ENCODE measurements around the gene ECM1.

Gene ECM1

DNA sequence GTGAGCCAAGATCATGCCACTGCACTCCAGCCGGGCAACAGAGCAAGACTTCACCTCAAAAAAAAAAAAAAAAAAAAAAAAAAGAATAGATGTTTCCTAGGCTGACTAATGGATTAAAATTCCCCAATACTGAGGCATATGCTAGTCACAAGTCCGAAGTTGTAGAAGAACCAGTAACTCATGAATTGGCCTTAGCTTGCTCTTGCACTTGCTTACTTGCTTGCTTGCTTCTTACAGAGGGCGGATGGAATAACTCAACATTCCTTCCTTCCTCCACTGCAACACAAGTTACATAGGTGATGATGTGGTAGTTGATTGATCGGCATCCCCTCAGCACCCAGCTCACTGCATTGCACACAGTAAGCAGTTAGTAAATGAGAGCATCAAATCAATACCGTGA, 23.5 kb upstream of the ECM1 start:
- Histone ChIP-seq H3K4me2 (no peak overlapping the region), H3K9ac (no peak overlapping the region), H3K79me2 (ENCODE audit: insufficient read depth, low read depth) (peaks cover 11% of the 10 kb centered on the region; the same call in 1 of the 2 replicates), H3K27me3 (ENCODE audit: insufficient read depth, low read depth) (no peaks in the 10 kb centered on the region; the same call in 1 of the 2 replicates), H2AFZ (ENCODE audit: low read depth) (no peak overlapping the region), H3K4me3 (IDR thresholded peaks at IDR 0.05; ENCODE audit: insufficient read depth, low read depth, low read length) (no peak overlapping the region), H3K27ac (no peak overlapping the region), H4K20me1 (ENCODE audit: insufficient read depth) (no peaks in the 10 kb centered on the region), H3K4me1 (ENCODE audit: low read depth, poor library complexity, severe bottlenecking) (peaks cover 8% of the 10 kb centered on the region), H3K36me3 (ENCODE audit: insufficient read depth) (no peaks in the 10 kb centered on the region)
- TF ChIP-seq CTCF (conservative IDR thresholded peaks at IDR 0.05; ENCODE audit: low read depth, low read length): no peak

DNA sequence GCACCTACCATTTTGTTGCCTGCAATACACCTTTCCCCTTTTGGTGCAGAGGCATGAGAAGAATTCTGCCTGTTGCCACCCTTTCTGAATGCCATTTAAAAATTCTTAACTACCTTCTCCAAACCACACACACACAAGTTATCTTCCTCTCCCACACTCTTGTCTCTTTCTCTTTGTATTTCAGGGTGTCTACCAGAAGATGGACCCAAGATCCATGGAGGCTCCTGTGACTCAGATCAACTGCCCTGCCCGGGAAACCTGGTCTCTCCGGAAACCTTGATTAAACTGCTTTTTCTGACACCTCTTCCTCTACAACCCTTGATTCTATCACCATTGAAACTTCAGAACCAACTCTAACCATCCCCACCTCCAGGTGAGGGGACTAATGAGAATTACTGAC, 23.0 kb upstream of the ECM1 start:
- H3K4me1 ChIP-seq (ENCODE audit: low read depth, poor library complexity, severe bottlenecking): peaks cover 8% of the 10 kb centered on the region
- no peak for TF ChIP-seq CTCF (conservative IDR thresholded peaks at IDR 0.05; ENCODE audit: low read depth, low read length)
- no peaks in the 10 kb centered on the region for H3K36me3 ChIP-seq (ENCODE audit: insufficient read depth)
- no peak overlapping the region for H3K9ac ChIP-seq
- H3K27ac ChIP-seq: no peak overlapping the region
- H3K27me3 ChIP-seq (ENCODE audit: insufficient read depth, low read depth): no peaks in the 10 kb centered on the region; the same call in 1 of the 2 replicates
- H4K20me1 ChIP-seq (ENCODE audit: insufficient read depth): no peaks in the 10 kb centered on the region
- no peak overlapping the region for H2AFZ ChIP-seq (ENCODE audit: low read depth)
- peaks cover 11% of the 10 kb centered on the region; the same call in 1 of the 2 replicates for H3K79me2 ChIP-seq (ENCODE audit: insufficient read depth, low read depth)
- H3K4me2 ChIP-seq: no peak overlapping the region
- H3K4me3 ChIP-seq (IDR thresholded peaks at IDR 0.05; ENCODE audit: insufficient read depth, low read depth, low read length): no peak overlapping the region

- H3K36me3 ChIP-seq (ENCODE audit: insufficient read depth): peaks cover 4% of the 10 kb centered on the region; the same call in 1 of the 2 replicates
- TF ChIP-seq CTCF (conservative IDR thresholded peaks at IDR 0.05; ENCODE audit: low read depth, low read length): peak; percentile 57; the same call in 1 of the 2 replicates
- H4K20me1 ChIP-seq (ENCODE audit: insufficient read depth): no peaks in the 10 kb centered on the region
- H3K27me3 ChIP-seq (ENCODE audit: insufficient read depth, low read depth): no peaks in the 10 kb centered on the region; the same call in 1 of the 2 replicates
- H2AFZ ChIP-seq (ENCODE audit: low read depth): peak within 1 kb of the TSS; percentile 70
- H3K4me3 ChIP-seq (IDR thresholded peaks at IDR 0.05; ENCODE audit: insufficient read depth, low read depth, low read length): peak within 1 kb of the TSS; percentile 100
- peaks cover 8% of the 10 kb centered on the region for H3K4me1 ChIP-seq (ENCODE audit: low read depth, poor library complexity, severe bottlenecking)
- peaks cover 11% of the 10 kb centered on the region; the same call in 1 of the 2 replicates for H3K79me2 ChIP-seq (ENCODE audit: insufficient read depth, low read depth)
- peak within 1 kb of the TSS; percentile 79 for H3K4me2 ChIP-seq
- peak within 1 kb of the TSS; percentile 13; the same call in 1 of the 2 replicates for H3K27ac ChIP-seq
- peak within 1 kb of the TSS; percentile 57 for H3K9ac ChIP-seq
Measured at GRCh38 chr1:150486966-150487762, 20.7 kb upstream of the ECM1 start, which contains the start of gene TARS2. Gene TARS2, plus strand, starts transcription at chr1:150487419. Its CDS starts 32 bp downstream, at chr1:150487451.

DNA sequence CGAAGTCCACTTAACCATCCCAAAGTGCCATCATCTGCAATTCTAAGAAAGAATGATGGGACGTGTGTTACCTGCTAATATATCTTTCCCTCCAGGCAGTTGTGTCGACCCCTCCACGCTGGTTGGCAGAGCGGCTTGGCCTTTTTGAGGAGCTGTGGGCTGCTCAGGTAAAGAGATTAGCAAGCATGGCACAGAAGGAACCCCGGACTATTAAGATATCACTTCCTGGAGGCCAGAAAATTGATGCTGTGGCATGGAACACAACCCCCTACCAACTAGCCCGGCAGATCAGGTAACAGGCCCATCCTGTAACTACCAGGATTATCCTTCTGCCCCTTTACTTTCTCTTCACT, 20.2 kb upstream of the ECM1 start:
- Histone ChIP-seq H3K36me3 (ENCODE audit: insufficient read depth) (peaks cover 5% of the 10 kb centered on the region; the same call in 1 of the 2 replicates), H3K27me3 (ENCODE audit: insufficient read depth, low read depth) (no peaks in the 10 kb centered on the region; the same call in 1 of the 2 replicates), H3K27ac (peak overlapping the region; percentile 11; the same call in 1 of the 2 replicates), H3K4me2 (peak overlapping the region; percentile 79), H3K4me3 (IDR thresholded peaks at IDR 0.05; ENCODE audit: insufficient read depth, low read depth, low read length) (peak overlapping the region; percentile 100), H2AFZ (ENCODE audit: low read depth) (peak overlapping the region; percentile 70), H3K4me1 (ENCODE audit: low read depth, poor library complexity, severe bottlenecking) (peaks cover 8% of the 10 kb centered on the region), H4K20me1 (ENCODE audit: insufficient read depth) (no peaks in the 10 kb centered on the region), H3K9ac (peak overlapping the region; percentile 57), H3K79me2 (ENCODE audit: insufficient read depth, low read depth) (peaks cover 11% of the 10 kb centered on the region; the same call in 1 of the 2 replicates)
- TF ChIP-seq CTCF (conservative IDR thresholded peaks at IDR 0.05; ENCODE audit: low read depth, low read length): no peak
